WTC11 (cell line): ENCODE measurements around the gene SCYL1. TPM values are rescaled to one million over a fixed set of nuclear protein-coding genes. Genes with fewer than 3 reads are reported as not detected.

Source experiments
- CBFB ChIP-seq: sonication (generic); formaldehyde crosslinking; IDR thresholded peaks from 2 replicates; pipeline ENCODE4 v1.8.1; 2022; ENCODE audit warnings: mild to moderate bottlenecking, low read depth, missing genetic modification reagents
- FOXK1 ChIP-seq: sonication (generic); formaldehyde crosslinking; IDR thresholded peaks from 2 replicates; pipeline ENCODE4 v1.8.0; 2022; ENCODE audit warnings: mild to moderate bottlenecking, moderate library complexity, missing genetic modification reagents
- NFATC4 ChIP-seq: fragments of 250-450 bp; sonication (Bioruptor Pico); IDR thresholded peaks from 2 replicates; pipeline ENCODE4 v1.9.0; 2021; ENCODE audit warnings: mild to moderate bottlenecking
- NFE2L1 ChIP-seq: sonication (generic); formaldehyde crosslinking; IDR thresholded peaks from 2 replicates; pipeline ENCODE4 v1.8.1; 2023; ENCODE audit warnings: missing genetic modification reagents
- NFYB ChIP-seq: sonication (generic); formaldehyde crosslinking; conservative IDR thresholded peaks from 2 replicates; pipeline ENCODE4 v1.8.0; 2022; ENCODE audit warnings: low read depth, missing genetic modification reagents
- SOX15 ChIP-seq: fragments of 250-450 bp; sonication (Bioruptor Pico); IDR thresholded peaks from 2 replicates; pipeline ENCODE4 v1.9.0; 2021; ENCODE audit warnings: mild to moderate bottlenecking
- TEAD1 ChIP-seq: sonication (generic); formaldehyde crosslinking; IDR thresholded peaks from 2 replicates; pipeline ENCODE4 v1.8.0; 2022; ENCODE audit warnings: mild to moderate bottlenecking, missing genetic modification reagents
- TP53 ChIP-seq: sonication (generic); formaldehyde crosslinking; IDR thresholded peaks from 2 replicates; pipeline ENCODE4 v1.8.1; 2023; ENCODE audit warnings: mild to moderate bottlenecking, missing genetic modification reagents
- ZNF232 ChIP-seq: sonication (generic); formaldehyde crosslinking; IDR thresholded peaks from 2 replicates; pipeline ENCODE4 v1.8.0; 2022; ENCODE audit warnings: mild to moderate bottlenecking, missing genetic modification reagents
- ZNF423 ChIP-seq: fragments of 250-450 bp; sonication (Bioruptor Pico); IDR thresholded peaks from 2 replicates; pipeline ENCODE4 v2.1.2; 2022; ENCODE audit warnings: mild to moderate bottlenecking, moderate library complexity
- total RNA-seq: library from RNA; stranded (reverse); gene quantifications from 3 replicates; pipeline ENCODE4 v1.2.3, GENCODE V29; 2021
- TF ChIP-seq, protein P1 (sequence below): sonication (generic); formaldehyde crosslinking; IDR thresholded peaks from 2 replicates; pipeline ENCODE4 v1.8.1; 2023; ENCODE audit warnings: mild to moderate bottlenecking, missing genetic modification reagents
- TF ChIP-seq, protein P2 (sequence below): sonication (generic); formaldehyde crosslinking; IDR thresholded peaks from 2 replicates; pipeline ENCODE4 v1.8.0; 2023; ENCODE audit warnings: missing genetic modification reagents
- TF ChIP-seq, protein P3 (sequence below): sonication (generic); formaldehyde crosslinking; IDR thresholded peaks from 2 replicates; pipeline ENCODE4 v1.8.0; 2022; ENCODE audit warnings: mild to moderate bottlenecking, missing genetic modification reagents
- TF ChIP-seq, protein P4 (sequence below): fragments of 250-450 bp; sonication (Bioruptor Pico); IDR thresholded peaks from 2 replicates; pipeline ENCODE4 v2.1.2; 2022; ENCODE audit warnings: mild to moderate bottlenecking, moderate library complexity
- TF ChIP-seq, protein P5 (sequence below): sonication (generic); formaldehyde crosslinking; IDR thresholded peaks from 2 replicates; pipeline ENCODE4 v1.8.1; 2023; ENCODE audit warnings: mild to moderate bottlenecking, missing genetic modification reagents, moderate library complexity
- TF ChIP-seq, protein P6 (sequence below): sonication (generic); formaldehyde crosslinking; IDR thresholded peaks from 2 replicates; pipeline ENCODE4 v1.8.0; 2023; ENCODE audit warnings: missing genetic modification reagents, mild to moderate bottlenecking, borderline replicate concordance

Gene SCYL1
- total RNA-seq, 1 experiment from 2014 or later, result 76.8 TPM

DNA sequence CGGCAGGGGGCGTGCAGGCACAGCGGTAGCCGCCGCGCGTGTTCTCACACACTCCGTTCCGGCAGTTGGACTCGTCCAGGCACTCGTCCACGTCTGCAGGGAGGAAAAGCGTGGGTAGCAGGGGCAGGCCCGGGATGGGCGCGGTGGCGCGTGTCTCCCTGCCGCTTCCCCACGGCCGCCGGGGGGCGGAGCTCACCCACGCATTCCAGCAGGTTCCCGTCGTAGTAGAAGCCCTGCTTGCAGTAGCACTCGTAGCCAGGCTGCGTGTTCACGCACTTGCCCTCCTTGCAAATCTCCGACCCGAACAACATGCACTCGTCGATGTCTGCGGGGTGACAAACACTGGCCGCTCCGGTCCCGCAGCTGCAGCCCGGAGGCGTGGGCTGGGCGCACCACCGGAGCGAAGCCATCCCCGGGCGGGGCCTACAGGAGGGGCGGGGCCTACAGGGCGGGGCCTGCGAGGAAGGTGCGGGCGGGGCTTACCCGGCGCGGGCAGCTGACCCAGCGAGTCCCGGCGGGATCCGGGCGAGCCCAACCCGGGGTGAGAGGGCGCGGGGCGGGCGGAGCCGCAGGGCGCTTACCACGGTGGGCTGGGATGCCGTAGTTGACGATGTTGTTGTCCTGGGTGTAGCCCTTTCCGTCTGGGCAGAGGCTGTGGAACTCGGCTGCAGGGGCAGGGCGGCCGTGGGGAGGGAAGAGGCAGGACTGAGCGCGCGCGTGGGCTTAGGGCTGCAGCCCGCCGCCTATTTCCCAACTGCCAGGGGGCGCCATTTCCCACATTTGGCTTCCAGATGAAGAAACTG lies 15.6 kb downstream of the SCYL1 start (continued):
- TF ChIP-seq, protein P1, sequence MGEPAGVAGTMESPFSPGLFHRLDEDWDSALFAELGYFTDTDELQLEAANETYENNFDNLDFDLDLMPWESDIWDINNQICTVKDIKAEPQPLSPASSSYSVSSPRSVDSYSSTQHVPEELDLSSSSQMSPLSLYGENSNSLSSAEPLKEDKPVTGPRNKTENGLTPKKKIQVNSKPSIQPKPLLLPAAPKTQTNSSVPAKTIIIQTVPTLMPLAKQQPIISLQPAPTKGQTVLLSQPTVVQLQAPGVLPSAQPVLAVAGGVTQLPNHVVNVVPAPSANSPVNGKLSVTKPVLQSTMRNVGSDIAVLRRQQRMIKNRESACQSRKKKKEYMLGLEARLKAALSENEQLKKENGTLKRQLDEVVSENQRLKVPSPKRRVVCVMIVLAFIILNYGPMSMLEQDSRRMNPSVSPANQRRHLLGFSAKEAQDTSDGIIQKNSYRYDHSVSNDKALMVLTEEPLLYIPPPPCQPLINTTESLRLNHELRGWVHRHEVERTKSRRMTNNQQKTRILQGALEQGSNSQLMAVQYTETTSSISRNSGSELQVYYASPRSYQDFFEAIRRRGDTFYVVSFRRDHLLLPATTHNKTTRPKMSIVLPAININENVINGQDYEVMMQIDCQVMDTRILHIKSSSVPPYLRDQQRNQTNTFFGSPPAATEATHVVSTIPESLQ (CRISPR knock-in tag), result no peak
- no peak for TF ChIP-seq NFATC4 (CRISPR knock-in tag)
- TF ChIP-seq NFYB, result no peak
- no peak for TF ChIP-seq CBFB (CRISPR knock-in tag)
- no peak; the same call in 1 of the 2 replicates for TF ChIP-seq FOXK1 (CRISPR knock-in tag)
- no peak for TF ChIP-seq NFE2L1 (CRISPR knock-in tag)
- TF ChIP-seq ZNF423 (CRISPR knock-in tag), result peak; percentile 30; the same call in 1 of the 2 replicates
- TF ChIP-seq, protein P2, sequence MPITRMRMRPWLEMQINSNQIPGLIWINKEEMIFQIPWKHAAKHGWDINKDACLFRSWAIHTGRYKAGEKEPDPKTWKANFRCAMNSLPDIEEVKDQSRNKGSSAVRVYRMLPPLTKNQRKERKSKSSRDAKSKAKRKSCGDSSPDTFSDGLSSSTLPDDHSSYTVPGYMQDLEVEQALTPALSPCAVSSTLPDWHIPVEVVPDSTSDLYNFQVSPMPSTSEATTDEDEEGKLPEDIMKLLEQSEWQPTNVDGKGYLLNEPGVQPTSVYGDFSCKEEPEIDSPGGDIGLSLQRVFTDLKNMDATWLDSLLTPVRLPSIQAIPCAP (CRISPR knock-in tag), result no peak
- TF ChIP-seq, protein P3, sequence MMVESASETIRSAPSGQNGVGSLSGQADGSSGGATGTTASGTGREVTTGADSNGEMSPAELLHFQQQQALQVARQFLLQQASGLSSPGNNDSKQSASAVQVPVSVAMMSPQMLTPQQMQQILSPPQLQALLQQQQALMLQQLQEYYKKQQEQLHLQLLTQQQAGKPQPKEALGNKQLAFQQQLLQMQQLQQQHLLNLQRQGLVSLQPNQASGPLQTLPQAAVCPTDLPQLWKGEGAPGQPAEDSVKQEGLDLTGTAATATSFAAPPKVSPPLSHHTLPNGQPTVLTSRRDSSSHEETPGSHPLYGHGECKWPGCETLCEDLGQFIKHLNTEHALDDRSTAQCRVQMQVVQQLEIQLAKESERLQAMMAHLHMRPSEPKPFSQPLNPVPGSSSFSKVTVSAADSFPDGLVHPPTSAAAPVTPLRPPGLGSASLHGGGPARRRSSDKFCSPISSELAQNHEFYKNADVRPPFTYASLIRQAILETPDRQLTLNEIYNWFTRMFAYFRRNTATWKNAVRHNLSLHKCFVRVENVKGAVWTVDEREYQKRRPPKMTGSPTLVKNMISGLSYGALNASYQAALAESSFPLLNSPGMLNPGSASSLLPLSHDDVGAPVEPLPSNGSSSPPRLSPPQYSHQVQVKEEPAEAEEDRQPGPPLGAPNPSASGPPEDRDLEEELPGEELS (CRISPR knock-in tag), result no peak
- TF ChIP-seq, protein P4, sequence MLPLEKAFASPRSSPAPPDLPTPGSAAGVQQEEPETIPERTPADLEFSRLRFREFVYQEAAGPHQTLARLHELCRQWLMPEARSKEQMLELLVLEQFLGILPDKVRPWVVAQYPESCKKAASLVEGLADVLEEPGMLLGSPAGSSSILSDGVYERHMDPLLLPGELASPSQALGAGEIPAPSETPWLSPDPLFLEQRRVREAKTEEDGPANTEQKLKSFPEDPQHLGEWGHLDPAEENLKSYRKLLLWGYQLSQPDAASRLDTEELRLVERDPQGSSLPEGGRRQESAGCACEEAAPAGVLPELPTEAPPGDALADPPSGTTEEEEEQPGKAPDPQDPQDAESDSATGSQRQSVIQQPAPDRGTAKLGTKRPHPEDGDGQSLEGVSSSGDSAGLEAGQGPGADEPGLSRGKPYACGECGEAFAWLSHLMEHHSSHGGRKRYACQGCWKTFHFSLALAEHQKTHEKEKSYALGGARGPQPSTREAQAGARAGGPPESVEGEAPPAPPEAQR (CRISPR knock-in tag), result no peak
- TF ChIP-seq SOX15 (CRISPR knock-in tag), result no peak
- TF ChIP-seq TEAD1 (CRISPR knock-in tag), result peak; percentile 21; the same call in 1 of the 2 replicates
- no peak; the same call in 1 of the 2 replicates for TF ChIP-seq ZNF232
- TF ChIP-seq, protein P5, sequence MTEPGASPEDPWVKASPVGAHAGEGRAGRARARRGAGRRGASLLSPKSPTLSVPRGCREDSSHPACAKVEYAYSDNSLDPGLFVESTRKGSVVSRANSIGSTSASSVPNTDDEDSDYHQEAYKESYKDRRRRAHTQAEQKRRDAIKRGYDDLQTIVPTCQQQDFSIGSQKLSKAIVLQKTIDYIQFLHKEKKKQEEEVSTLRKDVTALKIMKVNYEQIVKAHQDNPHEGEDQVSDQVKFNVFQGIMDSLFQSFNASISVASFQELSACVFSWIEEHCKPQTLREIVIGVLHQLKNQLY, result no peak
- TF ChIP-seq, protein P6, sequence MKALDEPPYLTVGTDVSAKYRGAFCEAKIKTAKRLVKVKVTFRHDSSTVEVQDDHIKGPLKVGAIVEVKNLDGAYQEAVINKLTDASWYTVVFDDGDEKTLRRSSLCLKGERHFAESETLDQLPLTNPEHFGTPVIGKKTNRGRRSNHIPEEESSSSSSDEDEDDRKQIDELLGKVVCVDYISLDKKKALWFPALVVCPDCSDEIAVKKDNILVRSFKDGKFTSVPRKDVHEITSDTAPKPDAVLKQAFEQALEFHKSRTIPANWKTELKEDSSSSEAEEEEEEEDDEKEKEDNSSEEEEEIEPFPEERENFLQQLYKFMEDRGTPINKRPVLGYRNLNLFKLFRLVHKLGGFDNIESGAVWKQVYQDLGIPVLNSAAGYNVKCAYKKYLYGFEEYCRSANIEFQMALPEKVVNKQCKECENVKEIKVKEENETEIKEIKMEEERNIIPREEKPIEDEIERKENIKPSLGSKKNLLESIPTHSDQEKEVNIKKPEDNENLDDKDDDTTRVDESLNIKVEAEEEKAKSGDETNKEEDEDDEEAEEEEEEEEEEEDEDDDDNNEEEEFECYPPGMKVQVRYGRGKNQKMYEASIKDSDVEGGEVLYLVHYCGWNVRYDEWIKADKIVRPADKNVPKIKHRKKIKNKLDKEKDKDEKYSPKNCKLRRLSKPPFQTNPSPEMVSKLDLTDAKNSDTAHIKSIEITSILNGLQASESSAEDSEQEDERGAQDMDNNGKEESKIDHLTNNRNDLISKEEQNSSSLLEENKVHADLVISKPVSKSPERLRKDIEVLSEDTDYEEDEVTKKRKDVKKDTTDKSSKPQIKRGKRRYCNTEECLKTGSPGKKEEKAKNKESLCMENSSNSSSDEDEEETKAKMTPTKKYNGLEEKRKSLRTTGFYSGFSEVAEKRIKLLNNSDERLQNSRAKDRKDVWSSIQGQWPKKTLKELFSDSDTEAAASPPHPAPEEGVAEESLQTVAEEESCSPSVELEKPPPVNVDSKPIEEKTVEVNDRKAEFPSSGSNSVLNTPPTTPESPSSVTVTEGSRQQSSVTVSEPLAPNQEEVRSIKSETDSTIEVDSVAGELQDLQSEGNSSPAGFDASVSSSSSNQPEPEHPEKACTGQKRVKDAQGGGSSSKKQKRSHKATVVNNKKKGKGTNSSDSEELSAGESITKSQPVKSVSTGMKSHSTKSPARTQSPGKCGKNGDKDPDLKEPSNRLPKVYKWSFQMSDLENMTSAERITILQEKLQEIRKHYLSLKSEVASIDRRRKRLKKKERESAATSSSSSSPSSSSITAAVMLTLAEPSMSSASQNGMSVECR (CRISPR knock-in tag), result peak; percentile 12; the same call in 1 of the 2 replicates
- no peak for TF ChIP-seq TP53 (CRISPR knock-in tag)
